8988T (cell line): ENCODE measurements around the gene CLDN12.
A peak's percentile ranks its signal among the peaks of the same experiment; 100 is the strongest.
"Not testable (repeated sequence)": the region's sequence is repeated elsewhere in the genome, so short reads cannot be mapped to it uniquely, and the experiment has no call there.

ENCODE experiments used
- DNase-seq: peaks from one replicate; pipeline ENCODE4 v3.0.0; 2011

Gene CLDN12

DNA sequence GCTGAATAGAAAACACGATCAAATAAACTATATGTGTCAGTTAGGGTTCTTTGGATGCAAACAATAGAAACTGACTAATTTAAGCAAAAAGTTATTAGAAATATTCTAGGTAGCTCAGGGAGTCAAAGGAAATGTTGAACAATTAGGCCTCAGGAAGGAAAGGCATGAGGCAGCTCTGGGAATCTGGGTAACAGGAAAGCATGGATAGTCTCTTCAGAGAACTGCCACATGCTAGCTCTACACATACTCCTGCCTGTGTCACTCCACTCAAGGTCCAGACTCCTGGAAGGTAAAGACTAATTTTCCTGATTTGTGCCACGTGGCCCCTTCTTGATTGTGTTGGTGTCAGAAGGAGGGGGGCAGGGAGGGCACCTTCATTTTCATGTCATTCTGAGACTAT lies 42.4 kb downstream of the CLDN12 start:
- no peak for DNase-seq

DNA sequence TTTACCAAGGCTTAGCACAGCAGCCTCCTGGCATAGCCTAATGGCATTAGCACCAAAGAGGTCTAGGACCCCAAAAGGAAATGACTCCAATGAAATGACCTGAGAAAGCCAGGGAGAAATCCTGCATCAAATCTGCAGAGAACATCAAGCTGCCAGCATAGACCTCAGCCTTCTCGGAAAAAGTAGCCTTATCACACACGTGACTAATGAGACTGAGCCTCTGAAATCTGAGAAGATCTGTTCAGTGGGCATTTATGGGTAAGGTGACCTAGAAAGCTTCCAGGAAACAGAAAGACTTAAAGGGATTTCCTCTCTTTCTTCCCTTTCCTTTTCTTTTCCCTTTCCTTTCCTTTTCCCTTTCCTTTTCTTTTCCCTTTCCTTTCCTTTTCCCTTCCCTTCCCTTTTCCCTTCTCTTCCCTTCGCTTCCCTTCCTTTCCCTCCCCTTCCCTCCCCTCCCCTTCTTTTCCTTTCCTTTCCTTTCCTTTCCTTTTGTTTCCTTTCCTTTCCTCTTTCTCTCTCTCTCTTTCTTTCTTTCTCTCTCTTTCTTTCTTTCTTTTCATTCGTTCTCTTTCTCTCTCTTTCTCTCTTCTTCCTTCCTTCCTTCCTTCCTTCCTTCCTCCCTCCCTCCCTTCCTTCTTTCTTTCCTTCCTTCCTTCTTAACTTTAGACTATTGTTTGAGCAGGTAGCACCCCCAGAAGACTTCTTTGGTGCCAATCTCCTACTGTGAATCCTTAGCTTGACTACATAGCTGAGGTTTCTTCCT lies 43.1 kb downstream of the CLDN12 start:
- no peak for DNase-seq

DNA sequence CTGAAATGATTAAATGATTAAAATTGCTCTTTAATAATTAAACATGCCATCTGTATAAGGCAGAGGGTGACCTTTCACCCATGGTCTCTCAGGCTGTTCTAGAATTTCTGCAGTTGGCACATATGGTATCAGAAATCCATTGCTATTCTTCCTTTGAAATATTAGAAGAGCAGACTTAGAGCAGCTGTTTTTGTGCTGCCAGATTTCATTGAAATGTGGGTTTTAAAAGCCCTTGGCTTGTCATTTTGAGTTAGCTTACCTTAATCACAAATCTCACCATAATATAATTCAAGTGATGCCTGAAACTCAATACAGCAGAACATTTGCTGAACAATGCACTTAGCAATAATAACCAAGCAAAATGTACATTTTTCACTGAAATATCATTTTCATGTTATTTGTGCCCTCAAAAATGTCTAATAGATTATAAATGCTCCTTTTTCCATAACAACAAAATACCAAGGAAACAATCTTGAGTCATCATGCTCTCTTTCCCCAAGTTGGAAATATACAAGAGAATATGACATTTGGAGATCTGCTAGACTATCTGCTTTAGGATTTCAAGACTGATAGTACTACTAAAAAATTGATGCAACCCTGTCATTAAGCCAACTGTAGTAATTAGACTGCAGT lies 50.1 kb downstream of the CLDN12 start:
- no peak for DNase-seq

DNA sequence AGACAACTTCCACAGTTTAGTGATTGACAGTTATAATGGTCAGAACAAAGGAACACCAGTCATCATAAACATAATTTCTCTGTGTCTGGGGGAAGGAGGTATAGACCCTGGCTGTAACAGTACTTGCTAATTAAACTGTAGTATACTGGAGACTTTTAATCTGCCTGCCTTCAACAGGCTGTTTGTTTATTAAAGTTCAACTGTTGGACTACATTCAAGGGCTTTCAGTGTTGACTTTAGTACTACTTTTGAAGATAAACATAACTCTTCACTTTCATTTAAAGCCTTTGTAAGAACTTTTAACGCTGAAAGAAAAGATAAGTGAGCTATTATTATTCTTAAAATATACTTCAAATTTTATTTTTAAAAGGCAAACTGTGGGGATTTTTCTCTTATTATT lies 50.7 kb downstream of the CLDN12 start:
- no peak for DNase-seq

DNA sequence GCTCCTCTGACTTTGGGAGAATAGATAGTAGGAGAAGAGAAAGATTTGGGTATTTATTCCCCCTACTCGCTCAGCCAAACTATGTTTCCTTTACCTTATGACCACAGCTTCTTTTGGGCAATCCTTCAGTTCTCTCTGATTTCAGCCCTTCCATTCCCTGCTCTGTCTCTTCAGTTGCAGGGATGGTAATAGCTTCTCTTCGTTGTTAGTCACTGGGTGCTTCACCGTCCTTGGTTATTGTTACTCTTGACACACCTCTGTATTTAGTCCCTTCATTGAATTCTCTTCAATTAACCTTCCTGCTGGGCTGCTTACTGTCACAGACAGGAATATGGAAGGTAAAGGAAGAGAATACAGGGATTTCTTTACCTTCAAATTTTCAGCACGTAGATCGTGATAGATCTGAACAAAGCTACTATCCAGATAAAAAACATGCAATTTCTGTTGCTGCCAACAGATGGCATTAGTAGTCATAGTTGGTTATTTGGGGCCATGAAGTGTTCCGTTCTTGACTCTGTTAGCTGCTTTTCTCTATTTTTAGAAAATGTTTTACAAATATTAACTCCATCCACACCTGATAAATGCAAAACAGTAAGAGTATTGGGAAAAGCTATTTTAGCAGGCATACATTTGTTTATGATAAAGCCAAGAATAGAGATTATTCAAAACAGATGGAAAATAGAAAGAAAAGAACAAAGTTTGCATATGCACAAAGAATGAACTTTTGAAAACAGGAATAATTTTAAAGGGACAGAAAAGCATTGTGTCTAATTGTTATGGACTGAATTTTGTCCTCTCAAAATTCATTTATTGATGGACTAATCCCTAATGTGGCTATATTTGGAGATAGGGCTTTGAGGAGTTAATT lies 52.1 kb downstream of the CLDN12 start:
- DNase-seq: no peak

DNA sequence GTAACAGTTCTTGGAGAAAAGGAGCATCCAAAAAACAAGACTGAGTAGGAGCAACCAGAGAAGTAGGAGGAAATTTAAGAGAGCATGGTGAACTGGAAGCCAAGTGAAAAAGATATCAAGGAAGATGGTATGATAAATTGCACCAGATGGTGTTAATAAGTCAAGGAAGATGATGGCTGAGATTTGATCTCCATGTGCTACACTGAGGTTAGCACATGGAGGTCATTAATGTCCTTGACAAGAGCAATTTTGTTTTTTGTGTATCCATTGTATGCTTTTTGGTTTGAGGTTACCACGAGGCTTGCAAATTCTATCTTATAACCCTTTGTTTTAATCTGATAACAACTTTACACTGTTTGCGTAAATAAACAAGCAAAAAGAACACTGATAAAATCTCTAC lies 54.8 kb downstream of the CLDN12 start:
- no peak for DNase-seq

DNA sequence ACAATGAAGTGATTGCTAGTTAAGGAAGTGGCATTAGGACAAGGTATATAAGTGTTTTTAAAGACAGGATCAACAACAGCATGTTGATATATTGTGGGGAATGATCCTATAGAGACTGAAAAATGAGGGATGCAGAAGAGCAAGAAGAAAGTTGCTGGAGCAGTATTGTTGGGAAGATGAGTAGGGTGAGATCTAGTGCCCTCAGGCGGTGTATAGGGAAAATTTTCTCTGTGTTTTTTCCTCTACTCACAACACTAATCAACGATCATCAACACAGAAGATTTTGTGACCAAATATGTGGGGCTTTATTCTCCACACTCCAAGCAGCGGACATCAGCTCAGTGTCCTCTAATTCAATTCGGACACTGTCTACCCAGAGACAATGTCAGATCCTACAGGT lies 56.6 kb downstream of the CLDN12 start:
- DNase-seq: peak; percentile 22

DNA sequence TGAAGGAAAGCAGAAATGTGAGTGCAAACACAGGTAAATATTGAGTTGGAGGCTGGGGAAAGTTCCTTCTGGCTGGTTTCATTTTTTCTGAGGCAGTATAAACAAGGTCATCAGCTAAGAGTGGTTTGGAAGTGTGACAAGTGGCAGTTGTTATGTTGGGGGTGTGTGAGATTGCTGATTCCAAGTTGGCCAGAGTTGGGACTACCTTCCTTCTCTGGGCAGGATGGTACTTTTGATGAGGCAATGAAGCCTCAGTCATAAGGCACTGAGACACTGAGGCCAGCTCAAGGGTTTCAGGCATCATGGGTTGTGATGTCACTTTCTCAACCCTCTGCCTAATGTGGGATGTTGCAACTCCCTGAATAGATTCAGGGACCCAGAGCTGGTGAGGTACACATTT lies 58.0 kb downstream of the CLDN12 start:
- no peak for DNase-seq

DNA sequence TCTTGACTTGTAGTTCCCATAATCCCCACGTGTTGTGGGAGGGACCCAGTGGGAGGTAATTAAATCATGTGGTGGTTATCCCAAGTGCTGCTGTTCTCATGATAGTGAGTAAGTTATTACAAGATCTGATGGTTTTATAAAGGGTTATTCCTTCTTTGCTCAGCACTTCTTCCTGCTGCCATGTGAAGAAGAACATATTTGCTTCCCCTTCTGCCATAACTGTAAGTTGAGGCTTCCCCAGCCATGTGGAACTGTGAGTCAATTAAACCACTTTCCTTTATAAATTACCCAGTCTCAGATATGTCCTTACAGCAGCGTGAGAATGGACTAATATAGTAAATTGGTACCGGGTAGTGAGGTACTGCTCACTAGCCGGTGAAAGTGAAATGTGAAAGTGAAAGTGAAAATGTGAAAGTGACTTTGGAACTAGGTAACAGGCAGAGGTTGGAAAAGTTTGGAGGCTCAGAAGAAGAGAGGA lies 59.9 kb downstream of the CLDN12 start:
- not testable (repeated sequence) for DNase-seq
